LNCaP clone FGC (cell line): ENCODE measurements around the gene EEPD1.

ENCODE experiments used
- DNase-seq: peaks from one replicate; pipeline ENCODE4 v3.0.0-alpha.2; 2011; ENCODE audit warnings: low read depth
- H3K4me3 ChIP-seq: 2 replicates; pipeline ENCODE4 v1.5.1; 2011; ENCODE audit warnings: mild to moderate bottlenecking, low read depth, low read length, control low read depth
- TF ChIP-seq, protein P1 (sequence below): IDR thresholded peaks from 2 replicates; pipeline ENCODE4 v1.5.1; 2012; ENCODE audit warnings: mild to moderate bottlenecking; ENCODE audit not compliant: control insufficient read depth, insufficient read depth; ENCODE audit errors: extremely low read depth

Gene EEPD1

DNA sequence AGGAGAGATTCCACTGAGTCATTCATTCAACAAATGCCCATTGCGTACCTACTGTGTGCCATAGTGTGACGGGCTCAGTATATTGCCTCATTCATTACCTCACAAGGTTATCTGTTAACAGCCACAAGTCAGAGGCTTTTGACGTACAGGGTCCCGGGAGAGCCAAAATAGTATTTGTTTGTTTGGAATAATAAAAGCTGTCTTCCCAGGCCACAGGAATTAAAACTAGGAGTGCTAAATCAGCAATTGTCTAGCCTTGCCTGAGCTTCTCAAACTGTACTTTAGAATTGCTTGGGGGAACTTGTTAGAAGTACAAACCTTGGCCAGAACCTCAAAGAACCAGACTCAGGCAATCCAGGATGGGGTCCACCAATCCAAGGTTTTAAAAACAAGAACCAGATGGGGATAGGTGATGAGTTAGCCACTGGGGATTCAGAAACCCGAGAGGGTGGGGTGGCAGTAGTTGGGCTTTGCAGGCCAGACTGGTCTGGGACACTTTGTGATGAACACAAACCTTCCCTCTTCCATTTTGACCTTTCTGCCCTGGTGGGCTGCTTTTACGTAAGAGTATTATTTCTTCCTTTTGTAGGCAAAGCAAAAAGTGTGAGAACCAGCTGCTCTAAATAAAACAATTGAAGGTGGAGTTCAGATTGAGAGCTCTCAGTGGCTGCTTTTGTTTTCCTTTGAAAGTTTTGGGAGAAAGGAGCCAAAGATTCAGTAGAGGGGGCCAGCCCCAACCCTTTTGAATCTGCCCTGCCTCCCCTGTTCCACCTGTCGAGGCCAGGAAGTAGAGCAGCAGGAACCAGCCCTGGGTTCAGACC lies 123.6 kb downstream of the EEPD1 start:
- DNase-seq: no peak
- H3K4me3 ChIP-seq: no peak overlapping the region
- TF ChIP-seq, protein P1, sequence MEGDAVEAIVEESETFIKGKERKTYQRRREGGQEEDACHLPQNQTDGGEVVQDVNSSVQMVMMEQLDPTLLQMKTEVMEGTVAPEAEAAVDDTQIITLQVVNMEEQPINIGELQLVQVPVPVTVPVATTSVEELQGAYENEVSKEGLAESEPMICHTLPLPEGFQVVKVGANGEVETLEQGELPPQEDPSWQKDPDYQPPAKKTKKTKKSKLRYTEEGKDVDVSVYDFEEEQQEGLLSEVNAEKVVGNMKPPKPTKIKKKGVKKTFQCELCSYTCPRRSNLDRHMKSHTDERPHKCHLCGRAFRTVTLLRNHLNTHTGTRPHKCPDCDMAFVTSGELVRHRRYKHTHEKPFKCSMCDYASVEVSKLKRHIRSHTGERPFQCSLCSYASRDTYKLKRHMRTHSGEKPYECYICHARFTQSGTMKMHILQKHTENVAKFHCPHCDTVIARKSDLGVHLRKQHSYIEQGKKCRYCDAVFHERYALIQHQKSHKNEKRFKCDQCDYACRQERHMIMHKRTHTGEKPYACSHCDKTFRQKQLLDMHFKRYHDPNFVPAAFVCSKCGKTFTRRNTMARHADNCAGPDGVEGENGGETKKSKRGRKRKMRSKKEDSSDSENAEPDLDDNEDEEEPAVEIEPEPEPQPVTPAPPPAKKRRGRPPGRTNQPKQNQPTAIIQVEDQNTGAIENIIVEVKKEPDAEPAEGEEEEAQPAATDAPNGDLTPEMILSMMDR: no peak

DNA sequence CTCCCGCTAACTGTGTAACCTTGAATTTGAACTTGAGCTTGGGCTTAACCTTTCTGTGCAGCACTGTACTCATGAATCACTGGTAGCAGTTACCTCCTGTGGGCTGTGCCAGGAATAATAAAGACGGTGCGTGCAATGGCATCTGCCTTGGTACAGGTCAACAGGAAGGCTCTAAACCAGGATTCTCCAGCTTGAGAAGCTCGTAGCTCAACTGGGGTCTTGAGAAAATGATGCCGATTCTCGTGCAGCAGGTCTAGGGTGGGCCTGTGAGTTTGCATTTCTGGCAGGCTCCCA lies 124.1 kb downstream of the EEPD1 start:
- no peak overlapping the region for H3K4me3 ChIP-seq
- no peak for DNase-seq
- TF ChIP-seq, protein P1: no peak

DNA sequence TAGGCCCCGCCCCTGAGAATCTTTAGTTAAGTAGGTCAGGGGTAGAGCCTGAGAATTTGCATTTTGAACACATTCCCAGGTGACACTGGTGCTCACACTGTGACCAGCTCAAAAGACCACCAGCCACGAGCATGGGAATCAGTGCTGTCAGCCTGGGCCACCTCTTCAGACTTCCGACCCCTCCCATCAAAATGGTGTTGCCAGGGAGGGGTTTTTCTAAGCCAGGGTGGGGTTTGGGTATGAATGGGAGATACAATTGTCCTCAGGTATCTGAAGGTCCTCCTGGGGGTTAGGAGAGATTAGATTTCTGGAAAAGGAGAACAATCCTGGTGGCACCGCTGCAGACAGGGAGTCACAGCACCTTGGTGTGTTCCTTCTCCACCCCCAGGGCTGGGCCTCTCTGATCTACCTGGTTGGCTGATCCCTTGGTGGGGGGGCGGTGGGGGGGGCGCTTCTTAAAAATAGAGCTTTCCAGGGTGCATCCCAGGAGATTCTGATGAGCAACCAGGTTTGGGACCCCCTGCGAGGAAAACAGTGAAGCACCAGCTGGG lies 125.1 kb downstream of the EEPD1 start:
- no peak for DNase-seq
- H3K4me3 ChIP-seq: no peak overlapping the region
- TF ChIP-seq, protein P1: no peak

DNA sequence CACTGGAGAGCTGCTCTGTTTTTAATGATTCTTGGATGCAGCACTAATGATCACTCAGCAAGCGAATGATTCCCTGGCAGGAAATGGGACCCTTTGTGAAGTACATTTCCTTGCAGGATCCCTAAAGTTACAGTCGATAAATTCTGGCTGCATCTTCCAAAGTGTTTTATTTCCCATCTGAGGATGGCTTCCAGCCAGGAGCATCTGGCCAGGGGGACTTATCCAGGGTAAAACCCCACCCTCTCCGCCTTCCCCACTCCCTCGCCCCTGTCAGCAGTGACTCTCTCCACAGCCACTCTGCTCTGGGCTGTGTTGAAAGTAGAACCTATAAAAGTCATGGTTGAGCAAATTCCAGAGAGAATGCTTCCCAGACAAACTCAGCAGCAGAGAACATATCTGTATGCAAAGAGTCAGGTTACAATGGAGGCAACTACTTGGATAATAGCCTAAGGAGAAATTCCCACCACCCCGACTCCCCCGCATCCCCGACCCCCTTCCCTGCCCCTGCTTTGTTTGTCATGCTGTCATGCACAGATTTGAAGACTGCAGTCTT lies 125.6 kb downstream of the EEPD1 start:
- DNase-seq: no peak
- TF ChIP-seq, protein P1: no peak
- no peak overlapping the region for H3K4me3 ChIP-seq

DNA sequence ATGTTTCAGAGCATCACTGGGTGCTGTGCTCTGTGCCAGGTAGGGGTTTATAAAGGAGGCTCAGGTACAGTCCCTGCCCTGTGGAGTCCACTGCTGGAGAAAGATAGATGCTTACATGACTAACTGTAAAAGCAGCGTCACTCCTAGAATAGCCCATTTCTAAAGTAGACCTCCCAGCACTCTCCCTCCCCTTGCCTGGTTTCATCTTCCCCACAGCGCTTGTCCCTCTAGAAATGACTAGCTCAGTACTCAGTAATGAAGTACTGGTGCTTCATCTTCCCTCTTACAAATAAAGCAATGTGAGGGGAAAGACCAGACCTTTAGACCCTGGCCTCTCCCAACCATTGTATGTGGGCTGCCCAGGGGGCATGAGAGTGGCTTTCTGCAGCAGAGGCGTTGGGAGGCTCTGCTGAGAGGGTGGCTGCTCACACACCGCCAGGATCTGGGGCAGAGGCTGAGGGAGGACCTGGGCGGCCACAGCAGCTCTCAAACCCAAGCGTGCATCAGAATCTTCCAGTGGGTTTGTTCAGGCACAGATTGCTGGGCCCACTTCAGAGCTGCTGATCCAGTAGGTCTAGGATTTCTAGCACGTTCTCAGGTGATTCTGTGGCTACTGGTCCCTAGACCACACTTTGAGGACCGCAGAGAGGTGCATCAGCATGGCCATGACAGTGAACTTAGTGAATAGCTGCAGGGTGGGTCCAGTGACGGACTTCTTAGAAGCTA lies 126.3 kb downstream of the EEPD1 start:
- TF ChIP-seq, protein P1: no peak
- DNase-seq: no peak

DNA sequence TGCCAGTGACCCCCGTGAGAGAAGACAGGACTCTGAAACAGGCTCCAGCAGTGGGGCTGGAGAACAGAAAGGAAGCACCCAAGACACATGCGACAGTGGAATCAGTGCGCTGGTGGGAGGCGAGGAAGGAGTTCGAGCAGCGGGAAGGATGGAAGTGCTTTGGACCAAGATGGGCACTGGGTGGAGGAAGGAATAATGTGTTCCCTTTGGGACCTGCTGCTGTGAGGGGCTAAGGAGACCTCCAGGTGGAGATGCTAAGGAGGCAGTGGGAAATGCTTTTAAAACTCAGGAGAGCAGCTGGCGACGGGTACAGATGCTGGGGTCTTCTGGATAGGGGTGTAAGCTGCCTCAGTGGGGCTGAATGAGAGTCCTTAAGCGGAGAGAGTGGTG lies 126.9 kb downstream of the EEPD1 start:
- TF ChIP-seq, protein P1: no peak
- no peak for DNase-seq
- no peak overlapping the region for H3K4me3 ChIP-seq

More for the DNA sequence above, 126.3 kb downstream of the EEPD1 start:
- no peak overlapping the region for H3K4me3 ChIP-seq
